Panc1 (cell line): ENCODE data around the gene ADAMTS15. TPM values are rescaled to one million over a fixed set of nuclear protein-coding genes. Genes with fewer than 3 reads are reported as not detected.

Source experiments
- ATAC-seq: fragments of 200-7000 bp; cut with Tn5 transposase; 2 replicates; pipeline ENCODE4 v1.9.1; 2020; ENCODE audit warnings: mild to moderate bottlenecking, moderate library complexity
- BruUV-seq: library from RNA; stranded (reverse); fragments of 400-500 nt; replicated peaks from 2 replicates; lab custom pipeline; 2021; lab: Mats Ljungman, UMichigan
- CTCF ChIA-PET: fragments of 300-600 bp; sonication (Branson Sonifier 250); formaldehyde crosslinking; loops from one replicate; lab custom pipeline; 2022; ENCODE audit warnings: antibody characterized with exemption; lab: Charles Lee
- POLR2A ChIA-PET: fragments of 300-600 bp; sonication (Branson Sonifier 250); formaldehyde crosslinking; loops from one replicate; lab custom pipeline; 2022; ENCODE audit warnings: antibody characterized with exemption; lab: Charles Lee
- DNase-seq: peaks from one replicate; pipeline ENCODE4 v3.0.0-alpha.2; 2010; ENCODE audit warnings: low read depth, low spot score
- H3K27ac ChIP-seq: 2 replicates; pipeline ENCODE4 v1.5.1; 2011; ENCODE audit warnings: mild to moderate bottlenecking, low read length, inconsistent platforms
- H3K27me3 ChIP-seq: fragments of 200-500 bp; sonication (Bioruptor generic); 2 replicates; pipeline ENCODE4 v1.6.0; 2014; ENCODE audit warnings: low read length, inconsistent platforms; ENCODE audit not compliant: control insufficient read depth, insufficient read depth
- H3K36me3 ChIP-seq: fragments of 200-500 bp; sonication (Bioruptor generic); 2 replicates; pipeline ENCODE4 v1.5.1; 2014; ENCODE audit warnings: inconsistent platforms, mild to moderate bottlenecking, low read length, moderate library complexity; ENCODE audit not compliant: control insufficient read depth, insufficient read depth
- H3K4me1 ChIP-seq: 2 replicates; pipeline ENCODE4 v1.5.1; 2011; ENCODE audit warnings: inconsistent platforms, mild to moderate bottlenecking, low read length, moderate library complexity; ENCODE audit not compliant: control insufficient read depth, insufficient read depth
- H3K4me3 ChIP-seq, 2 experiments: 2 replicates each; pipeline ENCODE4 v1.5.1; 2011 to 2012; ENCODE audit warnings: low read depth in 2 of 2, low read length in 2 of 2, mild to moderate bottlenecking in 2 of 2, inconsistent platforms in 1 of 2, moderate library complexity in 1 of 2
- H3K9me3 ChIP-seq: fragments of 200-500 bp; sonication (Bioruptor generic); 2 replicates; pipeline ENCODE4 v1.5.1; 2014; ENCODE audit warnings: low read depth, mild to moderate bottlenecking, inconsistent platforms, low read length, moderate library complexity; ENCODE audit not compliant: control insufficient read depth, insufficient read depth
- POLR2AphosphoS5 ChIP-seq: IDR thresholded peaks from 2 replicates; pipeline ENCODE4 v1.6.1; 2012; ENCODE audit warnings: mild to moderate bottlenecking, low read depth, low read length, moderate library complexity
- SIN3A ChIP-seq: IDR thresholded peaks from 2 replicates; pipeline ENCODE4 v1.6.1; 2012; ENCODE audit warnings: low read depth, mild to moderate bottlenecking, low read length, moderate library complexity, borderline replicate concordance; ENCODE audit not compliant: insufficient read depth
- TCF7L2 ChIP-seq: IDR thresholded peaks from 2 replicates; pipeline ENCODE4 v1.6.1; 2011; ENCODE audit warnings: mild to moderate bottlenecking, low read depth, low read length, inconsistent platforms
- in situ Hi-C: cut with HindIII; loops from 2 replicates; pipeline ENCODE4 v1.10.0; 2016; ENCODE audit warnings: low sequenced_read_pairs, low pct_unique_long_range_greater_than_20kb
- intact Hi-C: fragments of 100-400 bp; cut with micrococcal nuclease; formaldehyde crosslinking; loops from one replicate; pipeline ENCODE4 v1.10.0; 2022; ENCODE audit not compliant: unreplicated experiment
- total RNA-seq: library from RNA; stranded (reverse); gene quantifications from one replicate; pipeline ENCODE4 v1.2.1, GENCODE V29; 2021; ENCODE audit not compliant: unreplicated experiment
- TF ChIP-seq, protein P1 (sequence below): fragments of 450-650 bp; IDR thresholded peaks from 2 replicates; pipeline ENCODE4 v1.5.1; 2017; ENCODE audit warnings: mild to moderate bottlenecking
- TF ChIP-seq, protein P2 (sequence below), 2 experiments: IDR thresholded peaks; 2 replicates each; pipeline ENCODE4 v1.6.1; 2011 to 2012; ENCODE audit warnings: low read depth in 2 of 2, control low read depth in 1 of 2, low read length in 1 of 2, mild to moderate bottlenecking in 1 of 2, moderate library complexity in 1 of 2; ENCODE audit not compliant: insufficient read depth in 1 of 2

ADAMTS15 gene
- total RNA-seq, 1 experiment from 2014 or later = 39.9 TPM

DNA sequence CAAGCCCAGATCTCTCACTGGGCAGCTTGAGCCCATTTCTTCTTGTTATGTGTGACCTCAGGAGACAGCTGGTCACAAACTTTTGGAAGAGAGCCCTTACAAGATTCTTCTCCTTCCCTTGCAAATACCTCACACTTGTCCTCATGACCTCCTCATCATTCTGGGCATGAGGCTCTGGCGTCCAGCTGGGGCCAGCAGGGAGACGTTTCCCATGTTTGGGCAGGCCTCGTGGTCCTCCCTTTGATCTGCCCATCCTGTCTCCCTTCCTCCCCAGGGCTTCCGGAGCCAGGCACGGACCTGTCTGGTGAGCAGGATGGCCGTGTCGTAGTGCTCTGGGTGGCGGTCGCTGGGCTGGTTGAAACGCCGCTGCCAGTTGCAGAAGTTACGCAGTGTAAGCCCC lies 29.7 kb upstream of the ADAMTS15 start:
- no peaks in the 10 kb centered on the region for H3K4me1 ChIP-seq
- no peak for TF ChIP-seq TCF7L2
- TF ChIP-seq POLR2AphosphoS5 = no peak
- TF ChIP-seq, protein P1, sequence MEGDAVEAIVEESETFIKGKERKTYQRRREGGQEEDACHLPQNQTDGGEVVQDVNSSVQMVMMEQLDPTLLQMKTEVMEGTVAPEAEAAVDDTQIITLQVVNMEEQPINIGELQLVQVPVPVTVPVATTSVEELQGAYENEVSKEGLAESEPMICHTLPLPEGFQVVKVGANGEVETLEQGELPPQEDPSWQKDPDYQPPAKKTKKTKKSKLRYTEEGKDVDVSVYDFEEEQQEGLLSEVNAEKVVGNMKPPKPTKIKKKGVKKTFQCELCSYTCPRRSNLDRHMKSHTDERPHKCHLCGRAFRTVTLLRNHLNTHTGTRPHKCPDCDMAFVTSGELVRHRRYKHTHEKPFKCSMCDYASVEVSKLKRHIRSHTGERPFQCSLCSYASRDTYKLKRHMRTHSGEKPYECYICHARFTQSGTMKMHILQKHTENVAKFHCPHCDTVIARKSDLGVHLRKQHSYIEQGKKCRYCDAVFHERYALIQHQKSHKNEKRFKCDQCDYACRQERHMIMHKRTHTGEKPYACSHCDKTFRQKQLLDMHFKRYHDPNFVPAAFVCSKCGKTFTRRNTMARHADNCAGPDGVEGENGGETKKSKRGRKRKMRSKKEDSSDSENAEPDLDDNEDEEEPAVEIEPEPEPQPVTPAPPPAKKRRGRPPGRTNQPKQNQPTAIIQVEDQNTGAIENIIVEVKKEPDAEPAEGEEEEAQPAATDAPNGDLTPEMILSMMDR = no peak
- TF ChIP-seq SIN3A = no peak
- TF ChIP-seq, protein P2, sequence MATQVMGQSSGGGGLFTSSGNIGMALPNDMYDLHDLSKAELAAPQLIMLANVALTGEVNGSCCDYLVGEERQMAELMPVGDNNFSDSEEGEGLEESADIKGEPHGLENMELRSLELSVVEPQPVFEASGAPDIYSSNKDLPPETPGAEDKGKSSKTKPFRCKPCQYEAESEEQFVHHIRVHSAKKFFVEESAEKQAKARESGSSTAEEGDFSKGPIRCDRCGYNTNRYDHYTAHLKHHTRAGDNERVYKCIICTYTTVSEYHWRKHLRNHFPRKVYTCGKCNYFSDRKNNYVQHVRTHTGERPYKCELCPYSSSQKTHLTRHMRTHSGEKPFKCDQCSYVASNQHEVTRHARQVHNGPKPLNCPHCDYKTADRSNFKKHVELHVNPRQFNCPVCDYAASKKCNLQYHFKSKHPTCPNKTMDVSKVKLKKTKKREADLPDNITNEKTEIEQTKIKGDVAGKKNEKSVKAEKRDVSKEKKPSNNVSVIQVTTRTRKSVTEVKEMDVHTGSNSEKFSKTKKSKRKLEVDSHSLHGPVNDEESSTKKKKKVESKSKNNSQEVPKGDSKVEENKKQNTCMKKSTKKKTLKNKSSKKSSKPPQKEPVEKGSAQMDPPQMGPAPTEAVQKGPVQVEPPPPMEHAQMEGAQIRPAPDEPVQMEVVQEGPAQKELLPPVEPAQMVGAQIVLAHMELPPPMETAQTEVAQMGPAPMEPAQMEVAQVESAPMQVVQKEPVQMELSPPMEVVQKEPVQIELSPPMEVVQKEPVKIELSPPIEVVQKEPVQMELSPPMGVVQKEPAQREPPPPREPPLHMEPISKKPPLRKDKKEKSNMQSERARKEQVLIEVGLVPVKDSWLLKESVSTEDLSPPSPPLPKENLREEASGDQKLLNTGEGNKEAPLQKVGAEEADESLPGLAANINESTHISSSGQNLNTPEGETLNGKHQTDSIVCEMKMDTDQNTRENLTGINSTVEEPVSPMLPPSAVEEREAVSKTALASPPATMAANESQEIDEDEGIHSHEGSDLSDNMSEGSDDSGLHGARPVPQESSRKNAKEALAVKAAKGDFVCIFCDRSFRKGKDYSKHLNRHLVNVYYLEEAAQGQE (IDR thresholded peaks at IDR 0.05; ENCODE audit: insufficient read depth in 1 of 2, low read depth in 2 of 2, low read length in 1 of 2) = no peak
- no peaks in the 10 kb centered on the region for H3K36me3 ChIP-seq
- H3K4me3 ChIP-seq = no peak overlapping the region
- BruUV-seq = no TSS peak
- H3K27me3 ChIP-seq = peaks cover 6% of the 10 kb centered on the region; the same call in 1 of the 2 replicates
- CTCF ChIA-PET = no interaction called here
- ATAC-seq (no peak), DNase-seq (no peak)
- no peak overlapping the region for H3K27ac ChIP-seq
- POLR2A ChIA-PET = no interaction called here
- H3K9me3 ChIP-seq = no peaks in the 10 kb centered on the region
- in situ Hi-C loops = no loop called here
- intact Hi-C loops = no loop called here

DNA sequence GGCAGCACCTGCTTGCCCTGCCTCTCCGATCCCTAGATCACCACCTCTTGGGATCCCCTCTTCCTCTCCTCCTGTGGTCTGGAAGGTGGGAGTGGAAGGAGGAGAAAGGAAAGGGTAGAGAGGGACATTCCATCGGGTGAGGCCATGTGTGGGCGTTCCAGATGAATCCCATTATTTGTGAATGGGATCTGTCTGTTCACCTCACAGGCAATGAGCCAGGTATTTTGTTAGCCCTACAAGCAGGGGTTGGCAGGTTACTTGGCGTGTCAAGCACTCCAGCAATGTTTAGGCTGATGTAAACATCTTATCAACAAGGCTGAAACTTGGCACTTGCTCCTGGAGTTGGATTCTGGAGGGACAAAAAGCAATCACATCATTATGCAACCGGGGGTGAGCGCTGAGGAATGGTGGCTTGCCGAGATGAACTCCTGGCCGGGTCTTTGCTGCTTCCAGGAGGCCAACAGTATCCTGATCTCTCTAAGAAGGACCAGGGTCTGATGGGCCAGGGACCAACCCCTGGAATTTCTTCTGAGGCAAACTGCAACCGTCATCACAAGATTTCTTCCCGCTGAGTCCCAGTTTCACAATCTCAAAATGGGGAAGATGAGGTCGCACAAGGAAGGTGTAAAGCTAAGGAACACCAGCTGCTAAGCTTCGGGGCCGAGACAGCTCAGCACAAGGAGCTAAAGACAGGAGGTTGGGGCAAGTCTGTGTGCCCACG lies 27.8 kb upstream of the ADAMTS15 start:
- ATAC-seq (no peak), DNase-seq (no peak)
- TF ChIP-seq SIN3A = no peak
- TF ChIP-seq POLR2AphosphoS5 = no peak
- TF ChIP-seq, protein P1 = no peak
- no peak for TF ChIP-seq TCF7L2
- TF ChIP-seq, protein P2 (IDR thresholded peaks at IDR 0.05; ENCODE audit: insufficient read depth in 1 of 2, low read depth in 2 of 2, low read length in 1 of 2) = no peak
- Histone ChIP-seq H3K9me3 (no peaks in the 10 kb centered on the region), H3K27ac (no peak overlapping the region), H3K4me3 (no peak overlapping the region), H3K27me3 (peaks cover 9% of the 10 kb centered on the region), H3K4me1 (no peaks in the 10 kb centered on the region), H3K36me3 (no peaks in the 10 kb centered on the region)
- BruUV-seq = no TSS peak
- POLR2A ChIA-PET = no interaction called here
- in situ Hi-C loops = no loop called here
- intact Hi-C loops = no loop called here
- CTCF ChIA-PET = no interaction called here
